Measurements from ENCODE around the gene RABEP2. TPM values are rescaled to one million over a fixed set of nuclear protein-coding genes. Genes with fewer than 3 reads are reported as not detected.

Gene RABEP2
- total and polyA plus RNA-seq, 9 of the 15 experiments (the other 6 are each of a cell fraction or from before 2014, with no cell fraction given) = 0.15 to 13.4 (median 3.5) TPM

Small RNA genes lying within 50 kb of the gene (small RNA-seq; reads per million reads assigned to genes)
- gene RF00416 = not detected

Other genes with a start within 250 kb of the RABEP2 start
Only the 7 nearest of the 10 such genes appear.
- 366 and 468 TPM in 2 replicates for gene TUFM, start 78.9 kb downstream of the RABEP2 start, total RNA-seq (2014; rRNA removed)
- 202 and 249 TPM in 2 replicates for gene TUFM, start 78.9 kb downstream of the RABEP2 start, total RNA-seq (2014; rRNA removed; fragmentation: Illumina TruSeq; extraction: Trizol)
- gene TUFM, start 78.9 kb downstream of the RABEP2 start, total RNA-seq (2015; rRNA removed; fragmentation: Illumina TruSeq; extraction: Trizol) = 255 and 256 TPM in 2 replicates
- 410 and 434 TPM in 2 replicates for gene TUFM, start 78.9 kb downstream of the RABEP2 start, total RNA-seq (2021)
- gene TUFM, start 78.9 kb downstream of the RABEP2 start, polyA plus RNA-seq (2011; rRNA removed) = 174 and 217 TPM in 2 replicates
- 354 and 374 TPM in 2 replicates for gene TUFM, start 78.9 kb downstream of the RABEP2 start, polyA plus RNA-seq (2014; fragmentation: Illumina TruSeq; extraction: Trizol)
- gene TUFM, start 78.9 kb downstream of the RABEP2 start, polyA plus RNA-seq (2014; fragmentation: Nextera tagmentation; extraction: Ambion mirVana) = 10 to 100 TPM; 34.1 to 71.2 TPM
- gene TUFM, start 78.9 kb downstream of the RABEP2 start, polyA plus RNA-seq (2014; rRNA removed) = 275 and 298 TPM in 2 replicates
- gene SH2B1, start 61.4 kb downstream of the RABEP2 start, total RNA-seq (2014; rRNA removed) = 24.7 and 25.9 TPM in 2 replicates
- 4.2 and 9.5 TPM in 2 replicates for gene SH2B1, start 61.4 kb downstream of the RABEP2 start, total RNA-seq (2014; rRNA removed; fragmentation: Illumina TruSeq; extraction: Trizol)
- 15.3 and 16.8 TPM in 2 replicates for gene SH2B1, start 61.4 kb downstream of the RABEP2 start, total RNA-seq (2015; rRNA removed; fragmentation: Illumina TruSeq; extraction: Trizol)
- 52.5 and 58.2 TPM in 2 replicates for gene SH2B1, start 61.4 kb downstream of the RABEP2 start, total RNA-seq (2021)
- gene SH2B1, start 61.4 kb downstream of the RABEP2 start, polyA plus RNA-seq (2011; rRNA removed) = 12.3 and 23.7 TPM in 2 replicates
- gene SH2B1, start 61.4 kb downstream of the RABEP2 start, polyA plus RNA-seq (2014; fragmentation: Illumina TruSeq; extraction: Trizol) = 39.4 and 43.6 TPM in 2 replicates
- gene SH2B1, start 61.4 kb downstream of the RABEP2 start, polyA plus RNA-seq (2014; fragmentation: Nextera tagmentation; extraction: Ambion mirVana) = under 1 TPM; 0.18 to 0.53 TPM
- gene SH2B1, start 61.4 kb downstream of the RABEP2 start, polyA plus RNA-seq (2014; rRNA removed) = 41.7 and 42.5 TPM in 2 replicates
- 0.41 and 0.65 TPM in 2 replicates for gene ATP2A1, start 46.8 kb downstream of the RABEP2 start, total RNA-seq (2014; rRNA removed)
- gene ATP2A1, start 46.8 kb downstream of the RABEP2 start, total RNA-seq (2014; rRNA removed; fragmentation: Illumina TruSeq; extraction: Trizol) = 0.64 and 0.65 TPM in 2 replicates
- gene ATP2A1, start 46.8 kb downstream of the RABEP2 start, total RNA-seq (2015; rRNA removed; fragmentation: Illumina TruSeq; extraction: Trizol) = 0.65 and 1.9 TPM in 2 replicates
- 2.3 and 2.6 TPM in 2 replicates for gene ATP2A1, start 46.8 kb downstream of the RABEP2 start, total RNA-seq (2021)
- 1.2 and 3.1 TPM in 2 replicates for gene ATP2A1, start 46.8 kb downstream of the RABEP2 start, polyA plus RNA-seq (2011; rRNA removed)
- gene ATP2A1, start 46.8 kb downstream of the RABEP2 start, polyA plus RNA-seq (2014; fragmentation: Illumina TruSeq; extraction: Trizol) = 1.8 TPM in 2 replicates
- under 1 TPM; 0.25 to 0.58 TPM for gene ATP2A1, start 46.8 kb downstream of the RABEP2 start, polyA plus RNA-seq (2014; fragmentation: Nextera tagmentation; extraction: Ambion mirVana)
- 1.4 and 1.8 TPM in 2 replicates for gene ATP2A1, start 46.8 kb downstream of the RABEP2 start, polyA plus RNA-seq (2014; rRNA removed)
- gene CD19, start 6.7 kb upstream of the RABEP2 start, total RNA-seq (2014; rRNA removed) = 2.8 and 4.0 TPM in 2 replicates
- 1.2 and 1.3 TPM in 2 replicates for gene CD19, start 6.7 kb upstream of the RABEP2 start, total RNA-seq (2014; rRNA removed; fragmentation: Illumina TruSeq; extraction: Trizol)
- 3.3 and 4.0 TPM in 2 replicates for gene CD19, start 6.7 kb upstream of the RABEP2 start, total RNA-seq (2015; rRNA removed; fragmentation: Illumina TruSeq; extraction: Trizol)
- 3.0 and 3.7 TPM in 2 replicates for gene CD19, start 6.7 kb upstream of the RABEP2 start, total RNA-seq (2021)
- 1.4 and 2.1 TPM in 2 replicates for gene CD19, start 6.7 kb upstream of the RABEP2 start, polyA plus RNA-seq (2011; rRNA removed)
- gene CD19, start 6.7 kb upstream of the RABEP2 start, polyA plus RNA-seq (2014; fragmentation: Illumina TruSeq; extraction: Trizol) = 1.3 and 3.3 TPM in 2 replicates
- under 1 TPM in 1 of 2 experiments, not detected in 1; 0.27 TPM for gene CD19, start 6.7 kb upstream of the RABEP2 start, polyA plus RNA-seq (2014; fragmentation: Nextera tagmentation; extraction: Ambion mirVana)
- 2.6 and 4.1 TPM in 2 replicates for gene CD19, start 6.7 kb upstream of the RABEP2 start, polyA plus RNA-seq (2014; rRNA removed)
- 45.5 and 67.2 TPM in 2 replicates for gene NFATC2IP, start 25.7 kb upstream of the RABEP2 start, total RNA-seq (2014; rRNA removed)
- gene NFATC2IP, start 25.7 kb upstream of the RABEP2 start, total RNA-seq (2014; rRNA removed; fragmentation: Illumina TruSeq; extraction: Trizol) = 45.9 and 46.9 TPM in 2 replicates
- 40.6 and 41.5 TPM in 2 replicates for gene NFATC2IP, start 25.7 kb upstream of the RABEP2 start, total RNA-seq (2015; rRNA removed; fragmentation: Illumina TruSeq; extraction: Trizol)
- 49.2 and 54.3 TPM in 2 replicates for gene NFATC2IP, start 25.7 kb upstream of the RABEP2 start, total RNA-seq (2021)
- 100 and 106 TPM in 2 replicates for gene NFATC2IP, start 25.7 kb upstream of the RABEP2 start, polyA plus RNA-seq (2011; rRNA removed)
- 55.1 and 62.0 TPM in 2 replicates for gene NFATC2IP, start 25.7 kb upstream of the RABEP2 start, polyA plus RNA-seq (2014; fragmentation: Illumina TruSeq; extraction: Trizol)
- gene NFATC2IP, start 25.7 kb upstream of the RABEP2 start, polyA plus RNA-seq (2014; fragmentation: Nextera tagmentation; extraction: Ambion mirVana) = 10 to 100 TPM; 15.6 to 16.1 TPM
- 73.7 and 80.9 TPM in 2 replicates for gene NFATC2IP, start 25.7 kb upstream of the RABEP2 start, polyA plus RNA-seq (2014; rRNA removed)
- 37.8 and 48.4 TPM in 2 replicates for gene SPNS1, start 49.5 kb upstream of the RABEP2 start, total RNA-seq (2014; rRNA removed)
- gene SPNS1, start 49.5 kb upstream of the RABEP2 start, total RNA-seq (2014; rRNA removed; fragmentation: Illumina TruSeq; extraction: Trizol) = 6.2 and 9.0 TPM in 2 replicates
- 13.7 and 16.3 TPM in 2 replicates for gene SPNS1, start 49.5 kb upstream of the RABEP2 start, total RNA-seq (2015; rRNA removed; fragmentation: Illumina TruSeq; extraction: Trizol)
- 64.9 and 69.8 TPM in 2 replicates for gene SPNS1, start 49.5 kb upstream of the RABEP2 start, total RNA-seq (2021)
- gene SPNS1, start 49.5 kb upstream of the RABEP2 start, polyA plus RNA-seq (2011; rRNA removed) = 12.3 and 20.6 TPM in 2 replicates
- 22.2 and 38.7 TPM in 2 replicates for gene SPNS1, start 49.5 kb upstream of the RABEP2 start, polyA plus RNA-seq (2014; fragmentation: Illumina TruSeq; extraction: Trizol)
- gene SPNS1, start 49.5 kb upstream of the RABEP2 start, polyA plus RNA-seq (2014; fragmentation: Nextera tagmentation; extraction: Ambion mirVana) = 1 to 10 TPM in 1 of 2 experiments, under 1 TPM in 1; 0.58 to 2.9 TPM
- gene SPNS1, start 49.5 kb upstream of the RABEP2 start, polyA plus RNA-seq (2014; rRNA removed) = 37.8 and 40.6 TPM in 2 replicates
- 0.95 and 2.1 TPM in 2 replicates for gene LAT, start 59.8 kb upstream of the RABEP2 start, total RNA-seq (2014; rRNA removed)
- gene LAT, start 59.8 kb upstream of the RABEP2 start, total RNA-seq (2014; rRNA removed; fragmentation: Illumina TruSeq; extraction: Trizol) = 0.22 and 0.40 TPM in 2 replicates
- gene LAT, start 59.8 kb upstream of the RABEP2 start, total RNA-seq (2015; rRNA removed; fragmentation: Illumina TruSeq; extraction: Trizol) = 2.0 and 2.3 TPM in 2 replicates
- gene LAT, start 59.8 kb upstream of the RABEP2 start, total RNA-seq (2021) = 2.9 and 4.2 TPM in 2 replicates
- 1.9 and 2.0 TPM in 2 replicates for gene LAT, start 59.8 kb upstream of the RABEP2 start, polyA plus RNA-seq (2011; rRNA removed)
- gene LAT, start 59.8 kb upstream of the RABEP2 start, polyA plus RNA-seq (2014; fragmentation: Illumina TruSeq; extraction: Trizol) = 1.3 and 1.7 TPM in 2 replicates
- gene LAT, start 59.8 kb upstream of the RABEP2 start, polyA plus RNA-seq (2014; fragmentation: Nextera tagmentation; extraction: Ambion mirVana) = under 1 TPM; 0.59 to 0.63 TPM
- 1.6 and 3.2 TPM in 2 replicates for gene LAT, start 59.8 kb upstream of the RABEP2 start, polyA plus RNA-seq (2014; rRNA removed)